Fibroblast of villous mesenchyme (primary cell): ENCODE results near the gene ZNF532. TPM values are rescaled to one million over a fixed set of nuclear protein-coding genes. Genes with fewer than 3 reads are reported as not detected.
"Not testable (repeated sequence)": the region's sequence is repeated elsewhere in the genome, so short reads cannot be mapped to it uniquely, and the experiment has no call there.

Experiments used
- DNase-seq: peaks from one replicate; pipeline ENCODE4 v3.0.0-alpha.2; 2010; ENCODE audit warnings: low read depth
- H3K4me3 ChIP-seq: 2 replicates; pipeline ENCODE4 v1.5.1; 2011; ENCODE audit warnings: low read depth, mild to moderate bottlenecking, low read length
- total RNA-seq: library from RNA; depleted of rRNA; stranded (reverse); fragments of >200 nt; gene quantifications from 2 replicates; pipeline ENCODE4 v1.2.3, GENCODE V29; 2012
- TF ChIP-seq, protein P1 (sequence below): IDR thresholded peaks from 2 replicates; pipeline ENCODE4 v1.5.1; 2012; ENCODE audit warnings: low read depth, mild to moderate bottlenecking, low read length; ENCODE audit not compliant: insufficient read depth

ZNF532 gene, protein sequence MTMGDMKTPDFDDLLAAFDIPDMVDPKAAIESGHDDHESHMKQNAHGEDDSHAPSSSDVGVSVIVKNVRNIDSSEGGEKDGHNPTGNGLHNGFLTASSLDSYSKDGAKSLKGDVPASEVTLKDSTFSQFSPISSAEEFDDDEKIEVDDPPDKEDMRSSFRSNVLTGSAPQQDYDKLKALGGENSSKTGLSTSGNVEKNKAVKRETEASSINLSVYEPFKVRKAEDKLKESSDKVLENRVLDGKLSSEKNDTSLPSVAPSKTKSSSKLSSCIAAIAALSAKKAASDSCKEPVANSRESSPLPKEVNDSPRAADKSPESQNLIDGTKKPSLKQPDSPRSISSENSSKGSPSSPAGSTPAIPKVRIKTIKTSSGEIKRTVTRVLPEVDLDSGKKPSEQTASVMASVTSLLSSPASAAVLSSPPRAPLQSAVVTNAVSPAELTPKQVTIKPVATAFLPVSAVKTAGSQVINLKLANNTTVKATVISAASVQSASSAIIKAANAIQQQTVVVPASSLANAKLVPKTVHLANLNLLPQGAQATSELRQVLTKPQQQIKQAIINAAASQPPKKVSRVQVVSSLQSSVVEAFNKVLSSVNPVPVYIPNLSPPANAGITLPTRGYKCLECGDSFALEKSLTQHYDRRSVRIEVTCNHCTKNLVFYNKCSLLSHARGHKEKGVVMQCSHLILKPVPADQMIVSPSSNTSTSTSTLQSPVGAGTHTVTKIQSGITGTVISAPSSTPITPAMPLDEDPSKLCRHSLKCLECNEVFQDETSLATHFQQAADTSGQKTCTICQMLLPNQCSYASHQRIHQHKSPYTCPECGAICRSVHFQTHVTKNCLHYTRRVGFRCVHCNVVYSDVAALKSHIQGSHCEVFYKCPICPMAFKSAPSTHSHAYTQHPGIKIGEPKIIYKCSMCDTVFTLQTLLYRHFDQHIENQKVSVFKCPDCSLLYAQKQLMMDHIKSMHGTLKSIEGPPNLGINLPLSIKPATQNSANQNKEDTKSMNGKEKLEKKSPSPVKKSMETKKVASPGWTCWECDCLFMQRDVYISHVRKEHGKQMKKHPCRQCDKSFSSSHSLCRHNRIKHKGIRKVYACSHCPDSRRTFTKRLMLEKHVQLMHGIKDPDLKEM (N-terminal part only)
- total RNA-seq, result 45.1 and 45.8 TPM in 2 replicates

DNA sequence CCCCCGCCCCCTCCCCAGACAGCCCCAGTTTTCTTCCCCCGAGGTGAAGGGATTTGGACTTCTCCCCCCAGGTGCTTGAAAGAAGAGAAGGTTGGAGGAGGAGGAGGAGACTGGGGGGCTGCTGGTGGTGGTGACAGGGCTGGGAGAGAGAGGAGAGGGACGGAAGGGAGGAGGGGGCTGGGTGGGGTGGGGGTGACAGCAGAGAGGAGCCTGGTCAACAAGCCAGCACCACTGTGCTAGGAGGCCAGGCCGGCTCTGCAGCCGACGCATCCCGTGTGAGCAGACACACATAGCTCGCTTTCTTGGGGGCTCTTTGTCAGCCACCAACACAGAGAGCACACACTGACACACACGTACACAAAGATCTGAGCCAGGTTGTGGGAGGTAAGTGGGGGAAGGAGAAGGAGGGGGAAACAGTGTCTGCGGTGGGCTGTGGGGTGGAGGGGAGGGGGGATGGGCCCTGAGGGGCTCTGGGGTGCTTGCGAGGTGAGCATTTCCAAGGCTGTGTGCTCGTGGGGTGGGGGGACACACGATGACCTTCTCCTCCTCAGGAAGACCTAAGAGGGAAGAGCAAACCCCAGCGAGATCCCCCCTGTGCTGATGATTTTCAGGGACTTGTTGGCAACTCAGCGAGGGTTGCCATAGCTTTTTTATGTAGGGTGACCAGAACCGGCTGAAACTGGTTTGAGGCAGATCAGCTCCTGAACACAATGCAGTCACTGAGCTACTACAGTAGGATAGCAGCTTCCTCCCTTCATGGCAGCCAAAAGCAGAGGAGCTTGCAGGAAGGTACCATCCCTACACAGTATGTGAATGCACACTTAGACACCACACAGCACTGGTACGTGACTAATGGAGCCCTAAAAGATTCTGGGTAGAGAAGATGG lies at the start of gene ZNF532:
TSS of gene ZNF532 (plus strand) at position 732 of the 887 bp plus-strand sequence. CDS start 53,411 bp downstream, outside the sequence.
- TF ChIP-seq, protein P1, sequence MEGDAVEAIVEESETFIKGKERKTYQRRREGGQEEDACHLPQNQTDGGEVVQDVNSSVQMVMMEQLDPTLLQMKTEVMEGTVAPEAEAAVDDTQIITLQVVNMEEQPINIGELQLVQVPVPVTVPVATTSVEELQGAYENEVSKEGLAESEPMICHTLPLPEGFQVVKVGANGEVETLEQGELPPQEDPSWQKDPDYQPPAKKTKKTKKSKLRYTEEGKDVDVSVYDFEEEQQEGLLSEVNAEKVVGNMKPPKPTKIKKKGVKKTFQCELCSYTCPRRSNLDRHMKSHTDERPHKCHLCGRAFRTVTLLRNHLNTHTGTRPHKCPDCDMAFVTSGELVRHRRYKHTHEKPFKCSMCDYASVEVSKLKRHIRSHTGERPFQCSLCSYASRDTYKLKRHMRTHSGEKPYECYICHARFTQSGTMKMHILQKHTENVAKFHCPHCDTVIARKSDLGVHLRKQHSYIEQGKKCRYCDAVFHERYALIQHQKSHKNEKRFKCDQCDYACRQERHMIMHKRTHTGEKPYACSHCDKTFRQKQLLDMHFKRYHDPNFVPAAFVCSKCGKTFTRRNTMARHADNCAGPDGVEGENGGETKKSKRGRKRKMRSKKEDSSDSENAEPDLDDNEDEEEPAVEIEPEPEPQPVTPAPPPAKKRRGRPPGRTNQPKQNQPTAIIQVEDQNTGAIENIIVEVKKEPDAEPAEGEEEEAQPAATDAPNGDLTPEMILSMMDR, result no peak
- peak within 1 kb of the TSS; percentile 45 for H3K4me3 ChIP-seq
- peak; percentile 76 for DNase-seq

DNA sequence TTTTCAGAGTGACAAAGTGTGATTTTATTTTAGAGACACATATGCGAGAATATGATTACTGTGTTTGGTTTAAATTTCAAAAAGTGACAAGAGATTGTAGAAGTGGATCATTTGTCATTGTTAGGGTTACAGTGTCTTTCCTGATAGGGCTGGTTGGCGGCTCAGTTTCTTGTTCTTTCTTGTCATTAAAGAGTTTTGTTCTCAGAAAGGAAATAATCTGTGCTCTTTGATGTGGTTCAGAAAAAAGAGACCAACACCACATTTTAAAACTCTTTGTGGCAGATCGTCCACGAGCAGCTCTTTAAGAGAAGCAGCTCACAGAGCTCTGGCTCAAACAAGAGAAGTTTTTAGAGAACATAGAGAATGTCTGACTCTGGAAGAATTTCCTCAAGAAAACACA lies 45.6 kb upstream of the ZNF532 start:
- no peak overlapping the region for H3K4me3 ChIP-seq
- TF ChIP-seq, protein P1, result no peak
- DNase-seq, result no peak

DNA sequence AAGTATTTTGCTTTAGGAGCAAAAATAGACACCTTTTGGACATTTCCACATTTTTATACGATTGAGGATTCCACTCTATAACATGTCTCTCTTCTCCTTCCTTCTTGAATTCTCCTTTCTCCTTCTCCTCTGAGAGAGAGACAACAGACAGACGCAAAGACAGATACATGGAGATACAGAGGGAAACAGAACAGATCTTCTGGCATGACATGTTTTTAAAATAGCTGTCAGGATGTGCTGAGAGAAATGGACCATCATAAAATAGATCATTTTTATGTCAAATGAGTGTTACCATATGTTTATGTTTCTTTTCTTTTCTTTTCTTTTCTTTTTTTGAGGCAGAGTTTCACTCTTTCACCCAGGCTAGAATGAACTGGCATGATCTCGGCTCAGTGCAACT lies 44.4 kb upstream of the ZNF532 start:
- DNase-seq, result peak; percentile 59
- TF ChIP-seq, protein P1, result no peak
- no peak overlapping the region for H3K4me3 ChIP-seq

DNA sequence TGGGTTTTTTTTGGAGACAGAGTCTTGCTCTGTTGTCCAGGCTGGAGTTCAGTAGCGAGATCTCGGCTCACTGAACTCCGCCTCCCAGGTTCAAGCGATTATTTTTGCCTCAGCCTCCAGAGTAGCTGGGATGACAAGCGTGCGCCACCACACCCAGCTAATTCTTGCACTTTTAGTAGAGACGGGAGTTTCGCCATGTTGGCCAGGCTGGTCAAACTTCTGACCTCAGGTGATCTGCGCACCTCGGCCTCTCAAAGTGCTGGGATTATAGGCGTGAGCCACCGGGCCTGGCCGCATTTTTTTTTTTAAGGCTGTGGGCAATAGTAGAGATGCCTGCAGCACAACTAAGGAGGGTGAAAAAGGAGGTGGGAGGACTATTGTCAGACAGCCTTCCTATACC lies 41.7 kb upstream of the ZNF532 start:
- TF ChIP-seq, protein P1, result no peak
- H3K4me3 ChIP-seq, result no peak overlapping the region
- no peak for DNase-seq

DNA sequence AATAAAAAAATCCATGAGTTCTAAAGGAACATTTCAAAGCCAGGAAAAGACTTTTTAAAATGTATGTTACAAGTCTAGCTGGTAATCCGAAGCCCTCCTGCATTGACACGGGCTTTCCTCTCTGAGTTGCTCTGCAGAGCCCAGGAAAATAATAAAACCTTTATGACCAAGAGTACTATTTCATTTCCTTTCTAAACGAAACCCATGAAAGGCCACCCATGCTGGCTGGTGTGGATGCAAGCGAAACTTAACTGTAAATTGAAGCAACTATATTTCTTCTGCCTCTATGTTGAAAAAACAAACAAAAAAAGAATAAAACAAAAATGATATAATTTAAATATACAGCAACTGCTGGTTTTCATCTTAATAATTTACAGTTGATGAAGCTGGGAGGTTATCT lies 41.3 kb upstream of the ZNF532 start:
- DNase-seq, result peak; percentile 45
- TF ChIP-seq, protein P1, result no peak

DNA sequence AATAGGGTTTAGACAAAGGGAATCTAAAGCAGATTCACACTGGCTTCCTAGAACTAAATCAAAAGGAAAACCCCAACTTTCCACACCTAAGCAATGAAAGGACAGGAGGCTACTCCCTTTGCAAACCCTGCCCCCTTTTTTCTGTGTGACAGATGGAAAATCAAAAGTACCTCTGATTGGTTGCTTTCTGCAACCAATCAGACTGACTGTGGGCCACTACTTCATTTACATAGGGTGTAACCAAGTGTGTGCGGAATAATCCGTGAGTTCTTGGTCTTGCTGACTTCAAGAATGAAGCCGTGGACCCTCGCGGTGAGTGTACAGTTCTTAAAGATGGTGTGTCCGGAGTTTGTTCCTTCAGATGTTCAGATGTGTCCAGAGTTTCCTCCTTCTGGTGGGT lies 37.8 kb upstream of the ZNF532 start:
- H3K4me3 ChIP-seq, result not testable (repeated sequence)

More for the DNA sequence above, 41.3 kb upstream of the ZNF532 start:
- H3K4me3 ChIP-seq, result no peak overlapping the region

More for the DNA sequence above, 37.8 kb upstream of the ZNF532 start:
- DNase-seq, result not testable (repeated sequence)
